Stimulated activated CD8-positive, alpha-beta memory T cell treated with anti-CD3 and anti-CD28 coated beads, Interleukin-12 subunit alpha, Interleukin-12 subunit beta, amount 100 ng/mL, for 4 hours (primary cell): ENCODE data around the gene CPLANE1.

Experiments
- DNase-seq: peaks from one replicate; pipeline ENCODE4 v3.0.0-alpha.2; 2020; ENCODE audit warnings: low read depth

Gene CPLANE1

DNA sequence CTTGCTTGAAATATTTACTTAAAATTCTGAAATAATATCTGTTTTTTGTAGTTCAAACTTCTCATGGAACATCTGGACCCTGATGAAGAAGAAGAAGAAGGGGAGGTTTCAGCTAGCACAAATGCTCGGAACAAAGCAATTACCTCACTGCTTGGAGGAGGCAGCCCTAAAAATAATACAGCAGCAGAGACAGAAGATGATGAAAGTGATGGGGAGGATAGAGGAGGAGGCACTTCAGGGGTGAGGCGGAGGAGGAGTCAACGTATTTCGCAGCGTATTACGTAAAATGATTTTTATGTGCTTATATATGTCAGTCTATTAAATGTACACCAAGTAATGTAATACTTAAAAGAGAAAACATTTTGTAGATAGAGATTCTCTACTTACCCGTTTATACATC is 185.4 kb downstream of the CPLANE1 start:
- DNase-seq: no peak

DNA sequence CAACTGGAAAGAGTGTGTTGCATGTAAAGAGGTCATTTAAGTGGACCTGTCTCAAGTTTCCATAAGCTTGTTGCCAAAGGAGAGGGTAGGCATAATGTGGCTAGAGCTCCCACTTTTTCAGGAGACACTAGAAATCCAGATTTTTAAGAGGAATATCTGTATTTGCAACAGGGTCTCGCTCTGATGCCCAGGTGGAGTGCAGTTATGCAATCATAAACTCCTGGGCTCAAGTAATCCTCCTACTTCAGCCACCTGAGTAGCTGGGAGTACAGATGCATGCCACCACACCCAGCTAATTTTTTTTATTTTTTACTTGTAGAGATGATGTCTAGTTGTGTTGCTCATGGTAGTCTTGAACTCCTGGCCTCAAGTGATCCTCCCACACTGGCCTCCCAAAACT is 189.1 kb downstream of the CPLANE1 start:
- no peak for DNase-seq

DNA sequence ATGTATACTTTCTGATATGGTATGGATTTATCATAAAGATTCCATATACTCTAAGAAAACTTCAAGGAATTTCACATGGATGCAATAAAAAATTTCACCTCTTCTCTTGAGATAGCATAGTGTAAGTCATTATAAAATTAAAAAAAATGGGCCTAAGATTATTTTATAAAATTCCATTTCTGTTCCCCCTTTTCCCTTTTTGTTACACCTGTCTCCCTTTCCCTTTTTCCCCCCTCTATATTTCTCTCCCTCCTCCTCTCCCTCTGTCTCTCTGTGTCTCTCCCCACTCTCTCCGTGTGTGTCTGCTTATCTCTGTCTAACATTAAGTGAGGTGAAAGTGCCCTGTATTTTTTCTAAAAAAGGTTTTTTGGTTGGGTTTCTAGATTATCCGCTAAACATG is 192.4 kb downstream of the CPLANE1 start:
- no peak for DNase-seq
